ENCODE measurements around the gene PHETA1. TPM values are rescaled to one million over a fixed set of nuclear protein-coding genes. Genes with fewer than 3 reads are reported as not detected.

The PHETA1 gene
- total RNA-seq, 1 experiment from 2014 or later: 12.4 TPM

DNA sequence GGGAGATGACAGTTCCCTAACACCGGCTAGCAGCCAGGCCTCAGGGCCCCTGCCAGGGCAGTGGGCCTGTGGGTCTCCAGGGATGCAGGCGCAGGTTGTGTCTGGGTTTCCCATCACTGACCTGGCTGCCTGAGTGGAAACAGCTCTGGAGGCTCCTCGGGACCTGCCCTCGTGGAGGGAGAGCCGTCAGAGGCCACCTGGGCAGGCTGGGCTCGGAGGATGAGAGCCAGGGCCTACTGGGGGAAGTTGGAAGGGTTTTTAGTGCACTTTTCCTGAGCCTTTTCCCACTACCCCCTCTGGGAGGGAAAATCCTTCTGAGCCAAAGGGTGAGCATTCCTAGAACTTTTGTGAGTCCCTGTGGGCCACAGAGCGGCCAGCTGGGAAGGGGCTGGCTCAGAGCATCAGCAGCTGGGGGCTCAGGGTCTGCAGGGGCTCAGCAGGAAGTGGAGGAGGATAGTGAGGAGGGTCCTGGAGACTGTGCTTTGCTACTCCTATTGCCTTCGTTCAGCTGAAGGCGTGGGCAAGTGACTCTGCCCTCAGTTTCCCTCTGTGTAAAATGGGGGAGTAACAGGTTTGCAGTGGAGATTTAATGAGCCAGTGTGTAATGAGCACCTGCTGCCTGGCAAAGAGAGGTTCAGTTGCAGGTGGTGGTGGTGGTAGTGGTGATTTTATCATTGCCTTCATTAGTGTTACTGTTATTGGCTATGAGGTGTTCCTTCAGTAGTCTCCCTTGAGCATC lies 38.7 kb upstream of the PHETA1 start:
- DNase-seq (ENCODE audit: low spot score) (no peak), ATAC-seq (no peak)
- H3K36me3 Mint-ChIP-seq: no peaks in the 10 kb centered on the region
- H3K9me3 Mint-ChIP-seq: no peaks in the 10 kb centered on the region
- peaks cover 68% of the 10 kb centered on the region for H3K4me1 Mint-ChIP-seq
- ChIA-PET CTCF (interaction anchor here (1.1 to 2.8 kb wide), 2 partner anchors 17 to 44 kb away, joined by 4 to 14 read pairs; no protein-coding TSS in a partner anchor), POLR2A (interaction anchor here (1.1 kb wide), 1 partner anchor 22 kb away, joined by 3 read pairs; no protein-coding TSS in a partner anchor)
- peak overlapping the region; percentile 53; the same call in 1 of the 2 replicates for H3K27ac Mint-ChIP-seq
- TF ChIP-seq ESRRA (CRISPR knock-in tag; IDR thresholded peaks at IDR 0.05; ENCODE audit: borderline replicate concordance) (no peak), TCF7 (CRISPR knock-in tag; IDR thresholded peaks at IDR 0.05; ENCODE audit: low read depth) (no peak), NFYB (CRISPR knock-in tag; conservative IDR thresholded peaks at IDR 0.05; ENCODE audit: low read depth) (no peak), FOXP1 (CRISPR knock-in tag; IDR thresholded peaks at IDR 0.05; ENCODE audit: borderline replicate concordance) (no peak), GTF2I (CRISPR knock-in tag; conservative IDR thresholded peaks at IDR 0.05) (no peak), GABPB1 (CRISPR knock-in tag; IDR thresholded peaks at IDR 0.05) (no peak), GRHL2 (CRISPR knock-in tag; IDR thresholded peaks at IDR 0.05; ENCODE audit: insufficient replicate concordance, severe bottlenecking) (no peak), NFE2L1 (CRISPR knock-in tag; IDR thresholded peaks at IDR 0.05) (no peak), MXD4 (CRISPR knock-in tag; IDR thresholded peaks at IDR 0.05; ENCODE audit: borderline replicate concordance) (no peak)
- TF ChIP-seq, protein P1, sequence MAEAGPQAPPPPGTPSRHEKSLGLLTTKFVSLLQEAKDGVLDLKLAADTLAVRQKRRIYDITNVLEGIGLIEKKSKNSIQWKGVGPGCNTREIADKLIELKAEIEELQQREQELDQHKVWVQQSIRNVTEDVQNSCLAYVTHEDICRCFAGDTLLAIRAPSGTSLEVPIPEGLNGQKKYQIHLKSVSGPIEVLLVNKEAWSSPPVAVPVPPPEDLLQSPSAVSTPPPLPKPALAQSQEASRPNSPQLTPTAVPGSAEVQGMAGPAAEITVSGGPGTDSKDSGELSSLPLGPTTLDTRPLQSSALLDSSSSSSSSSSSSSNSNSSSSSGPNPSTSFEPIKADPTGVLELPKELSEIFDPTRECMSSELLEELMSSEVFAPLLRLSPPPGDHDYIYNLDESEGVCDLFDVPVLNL (CRISPR knock-in tag; IDR thresholded peaks at IDR 0.05; ENCODE audit: borderline replicate concordance, low read depth): no peak
- TF ChIP-seq, protein P2, sequence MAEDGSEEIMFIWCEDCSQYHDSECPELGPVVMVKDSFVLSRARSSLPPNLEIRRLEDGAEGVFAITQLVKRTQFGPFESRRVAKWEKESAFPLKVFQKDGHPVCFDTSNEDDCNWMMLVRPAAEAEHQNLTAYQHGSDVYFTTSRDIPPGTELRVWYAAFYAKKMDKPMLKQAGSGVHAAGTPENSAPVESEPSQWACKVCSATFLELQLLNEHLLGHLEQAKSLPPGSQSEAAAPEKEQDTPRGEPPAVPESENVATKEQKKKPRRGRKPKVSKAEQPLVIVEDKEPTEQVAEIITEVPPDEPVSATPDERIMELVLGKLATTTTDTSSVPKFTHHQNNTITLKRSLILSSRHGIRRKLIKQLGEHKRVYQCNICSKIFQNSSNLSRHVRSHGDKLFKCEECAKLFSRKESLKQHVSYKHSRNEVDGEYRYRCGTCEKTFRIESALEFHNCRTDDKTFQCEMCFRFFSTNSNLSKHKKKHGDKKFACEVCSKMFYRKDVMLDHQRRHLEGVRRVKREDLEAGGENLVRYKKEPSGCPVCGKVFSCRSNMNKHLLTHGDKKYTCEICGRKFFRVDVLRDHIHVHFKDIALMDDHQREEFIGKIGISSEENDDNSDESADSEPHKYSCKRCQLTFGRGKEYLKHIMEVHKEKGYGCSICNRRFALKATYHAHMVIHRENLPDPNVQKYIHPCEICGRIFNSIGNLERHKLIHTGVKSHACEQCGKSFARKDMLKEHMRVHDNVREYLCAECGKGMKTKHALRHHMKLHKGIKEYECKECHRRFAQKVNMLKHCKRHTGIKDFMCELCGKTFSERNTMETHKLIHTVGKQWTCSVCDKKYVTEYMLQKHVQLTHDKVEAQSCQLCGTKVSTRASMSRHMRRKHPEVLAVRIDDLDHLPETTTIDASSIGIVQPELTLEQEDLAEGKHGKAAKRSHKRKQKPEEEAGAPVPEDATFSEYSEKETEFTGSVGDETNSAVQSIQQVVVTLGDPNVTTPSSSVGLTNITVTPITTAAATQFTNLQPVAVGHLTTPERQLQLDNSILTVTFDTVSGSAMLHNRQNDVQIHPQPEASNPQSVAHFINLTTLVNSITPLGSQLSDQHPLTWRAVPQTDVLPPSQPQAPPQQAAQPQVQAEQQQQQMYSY (CRISPR knock-in tag; IDR thresholded peaks at IDR 0.05): no peak
- TF ChIP-seq, protein P3, sequence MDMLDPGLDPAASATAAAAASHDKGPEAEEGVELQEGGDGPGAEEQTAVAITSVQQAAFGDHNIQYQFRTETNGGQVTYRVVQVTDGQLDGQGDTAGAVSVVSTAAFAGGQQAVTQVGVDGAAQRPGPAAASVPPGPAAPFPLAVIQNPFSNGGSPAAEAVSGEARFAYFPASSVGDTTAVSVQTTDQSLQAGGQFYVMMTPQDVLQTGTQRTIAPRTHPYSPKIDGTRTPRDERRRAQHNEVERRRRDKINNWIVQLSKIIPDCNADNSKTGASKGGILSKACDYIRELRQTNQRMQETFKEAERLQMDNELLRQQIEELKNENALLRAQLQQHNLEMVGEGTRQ (CRISPR knock-in tag; IDR thresholded peaks at IDR 0.05): no peak
- TF ChIP-seq, protein P4, sequence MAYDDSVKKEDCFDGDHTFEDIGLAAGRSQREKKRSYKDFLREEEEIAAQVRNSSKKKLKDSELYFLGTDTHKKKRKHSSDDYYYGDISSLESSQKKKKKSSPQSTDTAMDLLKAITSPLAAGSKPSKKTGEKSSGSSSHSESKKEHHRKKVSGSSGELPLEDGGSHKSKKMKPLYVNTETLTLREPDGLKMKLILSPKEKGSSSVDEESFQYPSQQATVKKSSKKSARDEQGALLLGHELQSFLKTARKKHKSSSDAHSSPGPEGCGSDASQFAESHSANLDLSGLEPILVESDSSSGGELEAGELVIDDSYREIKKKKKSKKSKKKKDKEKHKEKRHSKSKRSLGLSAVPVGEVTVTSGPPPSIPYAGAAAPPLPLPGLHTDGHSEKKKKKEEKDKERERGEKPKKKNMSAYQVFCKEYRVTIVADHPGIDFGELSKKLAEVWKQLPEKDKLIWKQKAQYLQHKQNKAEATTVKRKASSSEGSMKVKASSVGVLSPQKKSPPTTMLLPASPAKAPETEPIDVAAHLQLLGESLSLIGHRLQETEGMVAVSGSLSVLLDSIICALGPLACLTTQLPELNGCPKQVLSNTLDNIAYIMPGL (CRISPR knock-in tag; IDR thresholded peaks at IDR 0.05): no peak
- H3K27me3 Mint-ChIP-seq (ENCODE audit: low read depth): 0 out of 2 replicates have a peak, but pooled peaks cover 2% of the 10 kb centered on the region
- H3K4me3 Mint-ChIP-seq: peak overlapping the region; percentile 80

DNA sequence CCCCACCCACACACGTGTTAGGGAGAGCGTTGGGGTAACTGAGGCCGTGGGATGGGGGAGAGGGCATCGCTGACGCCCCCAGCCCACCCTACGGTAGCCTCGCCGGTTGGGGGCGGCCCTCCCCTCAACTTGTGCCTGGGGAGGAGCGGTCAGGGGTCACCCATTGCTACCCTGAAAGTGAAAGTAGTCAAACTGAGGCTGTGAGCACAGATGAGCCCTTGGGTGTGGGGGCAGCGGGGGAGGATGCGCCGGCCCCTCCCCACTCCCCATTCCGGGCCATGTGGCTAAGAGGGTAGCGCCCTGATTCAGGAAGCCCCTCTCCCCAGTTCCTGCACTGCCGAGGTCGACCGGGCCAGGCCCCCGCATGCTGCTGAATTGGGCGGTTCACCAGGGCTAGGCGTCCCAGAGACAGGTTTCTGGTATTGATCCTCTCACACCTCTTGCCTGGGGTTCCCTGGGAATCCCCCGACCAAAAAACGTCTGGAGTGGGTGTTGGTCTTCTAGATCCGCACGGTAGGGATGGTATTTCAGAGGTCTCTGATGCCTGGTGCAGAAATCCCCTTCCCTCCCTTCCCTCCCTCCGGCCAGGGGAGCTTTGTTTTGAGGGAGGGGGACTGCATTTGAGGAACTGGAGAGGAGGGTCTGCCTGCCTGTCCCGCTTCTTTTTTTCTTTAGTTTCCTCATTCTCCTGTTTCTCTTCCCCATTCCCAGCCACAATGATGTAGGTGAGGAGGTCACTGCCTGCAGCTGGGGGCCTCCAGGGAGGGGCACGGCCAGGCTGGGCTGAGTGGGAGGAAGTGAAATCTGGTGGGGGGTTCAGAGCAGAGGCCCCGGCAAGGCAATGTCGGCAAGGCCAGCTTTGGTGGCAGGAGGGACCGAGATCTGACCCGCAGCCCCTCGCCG lies 37.8 kb upstream of the PHETA1 start:
- Mint-ChIP-seq H3K4me1 (peaks cover 60% of the 10 kb centered on the region), H3K9me3 (no peaks in the 10 kb centered on the region), H3K27ac (peak overlapping the region; percentile 68; the same call in 1 of the 2 replicates), H3K27me3 (ENCODE audit: low read depth) (0 out of 2 replicates have a peak, but pooled peaks cover 2% of the 10 kb centered on the region), H3K36me3 (no peaks in the 10 kb centered on the region), H3K4me3 (peak overlapping the region; percentile 80)
- DNase-seq (ENCODE audit: low spot score): no peak
- POLR2A ChIA-PET: interaction anchor here (1.1 kb wide), 1 partner anchor 23 kb away, joined by 3 read pairs; no protein-coding TSS in a partner anchor
- ATAC-seq: no peak
- CTCF ChIA-PET: interaction anchor here (1.1 to 2.8 kb wide), 2 partner anchors 18 to 45 kb away, joined by 4 to 14 read pairs; no protein-coding TSS in a partner anchor
- TF ChIP-seq TEAD1 (CRISPR knock-in tag; IDR thresholded peaks at IDR 0.05) (no peak), ZBTB21 (CRISPR knock-in tag; IDR thresholded peaks at IDR 0.05; ENCODE audit: borderline replicate concordance) (0 out of 2 replicates have a peak, but pooled peaks have one; percentile 10), ZNF121 (CRISPR knock-in tag; IDR thresholded peaks at IDR 0.05) (no peak; the same call in 1 of the 2 replicates)
- TF ChIP-seq, protein P5, sequence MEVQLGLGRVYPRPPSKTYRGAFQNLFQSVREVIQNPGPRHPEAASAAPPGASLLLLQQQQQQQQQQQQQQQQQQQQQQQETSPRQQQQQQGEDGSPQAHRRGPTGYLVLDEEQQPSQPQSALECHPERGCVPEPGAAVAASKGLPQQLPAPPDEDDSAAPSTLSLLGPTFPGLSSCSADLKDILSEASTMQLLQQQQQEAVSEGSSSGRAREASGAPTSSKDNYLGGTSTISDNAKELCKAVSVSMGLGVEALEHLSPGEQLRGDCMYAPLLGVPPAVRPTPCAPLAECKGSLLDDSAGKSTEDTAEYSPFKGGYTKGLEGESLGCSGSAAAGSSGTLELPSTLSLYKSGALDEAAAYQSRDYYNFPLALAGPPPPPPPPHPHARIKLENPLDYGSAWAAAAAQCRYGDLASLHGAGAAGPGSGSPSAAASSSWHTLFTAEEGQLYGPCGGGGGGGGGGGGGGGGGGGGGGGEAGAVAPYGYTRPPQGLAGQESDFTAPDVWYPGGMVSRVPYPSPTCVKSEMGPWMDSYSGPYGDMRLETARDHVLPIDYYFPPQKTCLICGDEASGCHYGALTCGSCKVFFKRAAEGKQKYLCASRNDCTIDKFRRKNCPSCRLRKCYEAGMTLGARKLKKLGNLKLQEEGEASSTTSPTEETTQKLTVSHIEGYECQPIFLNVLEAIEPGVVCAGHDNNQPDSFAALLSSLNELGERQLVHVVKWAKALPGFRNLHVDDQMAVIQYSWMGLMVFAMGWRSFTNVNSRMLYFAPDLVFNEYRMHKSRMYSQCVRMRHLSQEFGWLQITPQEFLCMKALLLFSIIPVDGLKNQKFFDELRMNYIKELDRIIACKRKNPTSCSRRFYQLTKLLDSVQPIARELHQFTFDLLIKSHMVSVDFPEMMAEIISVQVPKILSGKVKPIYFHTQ (CRISPR knock-in tag; IDR thresholded peaks at IDR 0.05): no peak
- TF ChIP-seq, protein P6, sequence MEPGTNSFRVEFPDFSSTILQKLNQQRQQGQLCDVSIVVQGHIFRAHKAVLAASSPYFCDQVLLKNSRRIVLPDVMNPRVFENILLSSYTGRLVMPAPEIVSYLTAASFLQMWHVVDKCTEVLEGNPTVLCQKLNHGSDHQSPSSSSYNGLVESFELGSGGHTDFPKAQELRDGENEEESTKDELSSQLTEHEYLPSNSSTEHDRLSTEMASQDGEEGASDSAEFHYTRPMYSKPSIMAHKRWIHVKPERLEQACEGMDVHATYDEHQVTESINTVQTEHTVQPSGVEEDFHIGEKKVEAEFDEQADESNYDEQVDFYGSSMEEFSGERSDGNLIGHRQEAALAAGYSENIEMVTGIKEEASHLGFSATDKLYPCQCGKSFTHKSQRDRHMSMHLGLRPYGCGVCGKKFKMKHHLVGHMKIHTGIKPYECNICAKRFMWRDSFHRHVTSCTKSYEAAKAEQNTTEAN (CRISPR knock-in tag; IDR thresholded peaks at IDR 0.05): no peak
- TF ChIP-seq, protein P7, sequence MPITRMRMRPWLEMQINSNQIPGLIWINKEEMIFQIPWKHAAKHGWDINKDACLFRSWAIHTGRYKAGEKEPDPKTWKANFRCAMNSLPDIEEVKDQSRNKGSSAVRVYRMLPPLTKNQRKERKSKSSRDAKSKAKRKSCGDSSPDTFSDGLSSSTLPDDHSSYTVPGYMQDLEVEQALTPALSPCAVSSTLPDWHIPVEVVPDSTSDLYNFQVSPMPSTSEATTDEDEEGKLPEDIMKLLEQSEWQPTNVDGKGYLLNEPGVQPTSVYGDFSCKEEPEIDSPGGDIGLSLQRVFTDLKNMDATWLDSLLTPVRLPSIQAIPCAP (CRISPR knock-in tag; IDR thresholded peaks at IDR 0.05): peak; percentile 54; the same call in 1 of the 2 replicates

Measured in WTC11 (cell line).